GM19397 (cell line): ENCODE results near the gene SLC4A8.

Experiments
- ATAC-seq: cut with Tn5 transposase; IDR thresholded peaks from one replicate; pipeline ENCODE4 v1.9.1; 2021; ENCODE audit warnings: mild to moderate bottlenecking, moderate library complexity; ENCODE audit not compliant: unreplicated experiment

SLC4A8 gene

GRCh38 chr12:51395283-51396230 is 29.1 kb upstream of the SLC4A8 start:
- no peak for ATAC-seq

- no peak for ATAC-seq
These were observed 27.0 kb upstream of the SLC4A8 start for GRCh38 chr12:51397670-51398069.

GRCh38 chr12:51399891-51400290 is 24.7 kb upstream of the SLC4A8 start:
- ATAC-seq, result no peak

- no peak for ATAC-seq
These were observed 23.6 kb upstream of the SLC4A8 start for GRCh38 chr12:51401020-51401419.

- ATAC-seq, result no peak
These were observed 23.1 kb upstream of the SLC4A8 start for GRCh38 chr12:51401486-51401885.

GRCh38 chr12:51401900-51402299 is 22.7 kb upstream of the SLC4A8 start:
- no peak for ATAC-seq

GRCh38 chr12:51403159-51403558 is 21.5 kb upstream of the SLC4A8 start:
- ATAC-seq, result no peak

- no peak for ATAC-seq
These were observed 20.9 kb upstream of the SLC4A8 start for GRCh38 chr12:51403681-51404136.

- ATAC-seq, result no peak
These were observed 20.0 kb upstream of the SLC4A8 start for GRCh38 chr12:51404627-51405026.

- no peak for ATAC-seq
These were observed 18.8 kb upstream of the SLC4A8 start for GRCh38 chr12:51405801-51406207.

- no peak for ATAC-seq
These were observed 18.3 kb upstream of the SLC4A8 start for GRCh38 chr12:51406290-51406689.

- ATAC-seq, result no peak
These were observed 17.8 kb upstream of the SLC4A8 start for GRCh38 chr12:51406859-51407258.

GRCh38 chr12:51407604-51408003 is 17.0 kb upstream of the SLC4A8 start:
- ATAC-seq, result no peak

GRCh38 chr12:51409846-51410245 is 14.8 kb upstream of the SLC4A8 start:
- ATAC-seq, result no peak

- no peak for ATAC-seq
These were observed 11.5 kb upstream of the SLC4A8 start for GRCh38 chr12:51413149-51413548.

- ATAC-seq, result no peak
These were observed 10.8 kb upstream of the SLC4A8 start for GRCh38 chr12:51413791-51414190.

GRCh38 chr12:51415931-51416330 is 8.7 kb upstream of the SLC4A8 start:
- no peak for ATAC-seq

- no peak for ATAC-seq
These were observed 6.8 kb upstream of the SLC4A8 start for GRCh38 chr12:51417826-51418225.

- ATAC-seq, result no peak
These were observed 5.0 kb upstream of the SLC4A8 start for GRCh38 chr12:51419425-51420193.

GRCh38 chr12:51421266-51421884 is 3.3 kb upstream of the SLC4A8 start:
- ATAC-seq, result no peak

GRCh38 chr12:51424094-51424661 is 453 bp upstream of the SLC4A8 start:
- no peak for ATAC-seq
